DMS 273 treated with DMSO at 0.1 percent for 48 hours (cell line): ENCODE measurements around the gene GARS1.

Experiments used
- DNase-seq: peaks from one replicate; lab custom pipeline; 2025; lab: John Stamatoyannopoulos, UW

The GARS1 gene

DNA sequence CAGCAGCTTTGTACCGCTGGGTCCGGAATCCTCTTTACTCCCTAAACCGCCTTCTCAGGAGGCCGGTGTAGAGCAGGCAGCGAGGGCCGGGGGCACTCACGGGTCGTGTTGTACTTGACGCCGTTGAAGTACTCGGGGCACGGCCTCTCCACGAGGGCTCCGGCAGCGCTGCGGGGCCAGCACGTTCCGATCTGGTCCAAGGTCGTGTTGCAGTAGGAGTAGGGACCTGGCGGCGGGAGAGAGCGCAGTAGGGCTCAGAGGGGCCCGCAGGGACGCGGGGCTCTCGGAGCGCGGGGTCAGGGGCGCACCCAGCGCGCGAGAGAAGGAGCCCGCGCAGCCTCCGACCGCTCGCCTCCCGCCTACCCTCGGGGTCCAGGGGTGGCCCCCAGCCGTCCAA is 87.1 kb downstream of the GARS1 start:
- no peak for DNase-seq

DNA sequence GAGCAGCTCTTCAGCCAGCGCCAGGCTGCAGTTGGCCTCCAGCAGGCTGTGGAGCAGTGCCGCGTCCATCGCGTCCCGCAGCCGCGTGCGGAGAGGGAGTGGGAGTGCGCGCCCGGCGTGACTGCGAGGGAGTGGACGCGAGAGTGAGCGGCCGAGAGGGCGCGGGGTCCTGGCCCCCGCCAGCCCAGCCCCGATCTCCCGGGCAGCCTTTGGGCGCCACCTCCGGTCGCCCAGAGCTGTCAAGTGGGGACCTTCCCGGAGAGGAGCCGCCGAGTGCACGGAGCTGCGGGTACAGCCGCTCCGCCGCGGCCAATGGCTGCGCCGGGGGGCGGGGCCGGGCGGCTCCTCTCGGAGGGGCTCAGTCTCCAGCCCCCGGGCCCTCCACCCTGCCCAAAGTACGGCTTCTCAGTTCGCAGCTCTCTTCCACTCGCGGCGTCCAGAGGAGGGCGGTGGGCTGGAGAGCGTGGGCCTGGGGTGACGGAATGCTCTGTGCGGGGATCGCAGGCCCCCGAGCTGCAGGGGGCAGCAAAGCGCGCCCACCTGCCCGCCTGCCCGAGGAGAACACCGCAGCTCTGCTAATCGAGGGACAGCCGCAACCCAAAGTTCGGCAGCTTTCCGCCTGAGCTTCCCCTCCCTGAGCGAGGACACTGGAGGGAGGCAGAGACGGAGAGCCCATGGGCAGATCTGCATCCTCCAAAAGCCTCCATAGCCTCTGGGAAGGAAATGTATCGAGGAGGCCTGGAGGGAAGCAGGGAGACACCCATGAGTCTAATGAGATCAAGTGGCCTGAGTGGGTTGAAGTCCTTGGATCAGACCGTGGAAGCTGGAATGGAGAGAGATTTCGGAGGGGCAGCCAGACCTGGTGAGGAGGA is 87.8 kb downstream of the GARS1 start, which contains the start of gene CRHR2:
TSS of gene CRHR2 (minus strand) at position 245 of the 872 bp plus-strand sequence. CDS start at position 69, 176 bp downstream.
- DNase-seq, result no peak

GRCh38 chr7:30683306-30683705 is 88.6 kb downstream of the GARS1 start:
- DNase-seq, result no peak
